ENCODE data around the gene RMRP.
"Not testable (repeated sequence)": the region's sequence is repeated elsewhere in the genome, so short reads cannot be mapped to it uniquely, and the experiment has no call there.

RMRP gene

DNA sequence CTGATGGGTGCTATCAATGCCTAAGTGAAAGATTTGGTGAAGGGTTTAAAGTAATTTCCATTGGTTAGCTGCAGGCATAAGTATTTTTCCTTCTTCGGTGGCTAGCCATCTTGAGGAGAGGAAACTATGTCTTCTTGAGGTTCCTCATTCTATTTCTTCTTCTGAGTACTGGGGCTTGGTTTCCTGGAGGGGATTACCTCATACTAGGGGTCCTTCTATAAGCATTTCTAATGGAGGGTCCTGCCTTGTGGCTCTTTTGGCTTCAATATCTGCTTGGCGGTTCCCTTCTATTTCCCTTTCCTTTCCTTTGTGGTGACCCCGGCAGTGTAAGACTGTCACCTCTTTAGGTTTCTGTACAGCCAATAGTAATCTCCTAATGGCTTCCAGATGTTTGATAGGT lies 16.3 kb downstream of the RMRP start:
- DNase-seq (ENCODE audit: low read depth), result not testable (repeated sequence)

DNA sequence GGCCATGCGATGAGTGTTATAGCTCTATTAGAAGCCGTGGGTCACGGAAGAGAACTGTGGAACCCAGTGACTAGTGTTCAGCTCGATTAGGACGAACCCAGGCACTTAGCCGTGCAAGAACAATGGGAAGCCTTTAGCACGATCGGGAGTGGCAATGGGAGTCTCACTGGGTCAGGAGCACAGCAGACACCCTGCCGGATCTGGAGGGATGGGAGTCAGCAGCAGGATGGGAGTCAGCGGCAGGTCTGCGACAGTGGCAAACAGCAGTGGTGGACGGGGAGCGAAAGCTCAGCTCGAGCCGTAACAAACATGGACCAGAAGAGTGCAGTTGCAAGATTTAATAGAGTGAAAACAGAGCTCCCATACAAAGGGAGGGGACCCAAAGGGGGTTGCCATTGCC lies 17.4 kb downstream of the RMRP start:
- not testable (repeated sequence) for DNase-seq (ENCODE audit: low read depth)

DNA sequence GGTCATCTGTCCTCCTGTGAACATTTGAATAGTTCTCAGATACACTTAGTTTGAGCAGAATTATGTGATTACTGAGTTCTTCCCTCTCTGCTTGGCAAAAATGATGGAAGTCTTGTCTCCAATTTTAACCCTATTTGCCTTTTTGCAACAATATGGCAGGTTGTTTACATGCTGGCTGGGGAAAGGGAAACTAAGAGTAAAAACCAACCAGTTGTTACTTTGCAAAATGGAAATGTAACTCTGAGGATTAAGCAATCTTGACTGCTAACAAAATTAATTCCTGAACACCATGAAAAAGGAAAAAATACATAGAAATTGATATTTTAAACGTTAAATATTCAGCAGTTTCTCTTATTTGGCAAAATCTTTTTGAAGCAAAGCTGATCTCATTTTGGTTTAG lies 18.2 kb downstream of the RMRP start:
- DNase-seq (ENCODE audit: low read depth), result no peak

DNA sequence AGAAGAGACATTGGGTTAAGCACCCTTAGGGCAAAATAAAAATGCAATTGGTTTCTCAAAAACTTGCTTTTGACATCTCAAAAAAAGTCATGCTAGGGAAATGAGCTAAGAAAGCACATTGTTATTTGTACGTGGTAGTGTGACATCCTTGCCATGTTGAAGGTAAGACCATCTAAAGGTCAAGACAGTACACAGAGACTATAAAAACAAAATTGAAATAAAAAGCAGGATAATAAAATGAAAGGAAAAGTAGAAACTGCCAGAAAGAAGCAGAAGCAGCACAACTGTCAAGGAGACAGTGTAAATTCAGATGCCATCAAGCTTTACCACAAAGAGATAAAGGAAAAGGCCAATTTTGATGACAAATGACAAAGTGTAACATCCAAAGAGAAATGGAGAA lies 18.6 kb downstream of the RMRP start:
- DNase-seq (ENCODE audit: low read depth), result not testable (repeated sequence)

DNA sequence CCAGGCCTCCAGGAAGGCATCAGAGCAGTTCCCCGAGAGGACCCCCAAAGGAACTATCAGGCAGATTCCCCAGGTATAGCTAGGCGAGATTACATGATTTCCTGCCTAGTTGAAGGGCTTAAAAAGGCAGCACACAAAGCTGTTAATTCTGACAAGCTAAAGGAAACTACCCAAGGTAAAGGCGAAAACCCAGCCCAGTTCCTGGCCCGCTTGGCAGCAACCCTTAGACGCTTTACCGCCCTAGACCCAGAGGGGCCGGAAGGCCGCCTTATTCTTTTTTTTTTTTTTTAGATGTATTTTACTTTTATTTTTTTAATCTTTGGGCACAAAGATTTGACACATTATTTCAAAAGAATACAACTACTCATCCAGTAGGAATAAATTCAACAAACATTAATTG lies 19.1 kb downstream of the RMRP start:
- not testable (repeated sequence) for DNase-seq (ENCODE audit: low read depth)

DNA sequence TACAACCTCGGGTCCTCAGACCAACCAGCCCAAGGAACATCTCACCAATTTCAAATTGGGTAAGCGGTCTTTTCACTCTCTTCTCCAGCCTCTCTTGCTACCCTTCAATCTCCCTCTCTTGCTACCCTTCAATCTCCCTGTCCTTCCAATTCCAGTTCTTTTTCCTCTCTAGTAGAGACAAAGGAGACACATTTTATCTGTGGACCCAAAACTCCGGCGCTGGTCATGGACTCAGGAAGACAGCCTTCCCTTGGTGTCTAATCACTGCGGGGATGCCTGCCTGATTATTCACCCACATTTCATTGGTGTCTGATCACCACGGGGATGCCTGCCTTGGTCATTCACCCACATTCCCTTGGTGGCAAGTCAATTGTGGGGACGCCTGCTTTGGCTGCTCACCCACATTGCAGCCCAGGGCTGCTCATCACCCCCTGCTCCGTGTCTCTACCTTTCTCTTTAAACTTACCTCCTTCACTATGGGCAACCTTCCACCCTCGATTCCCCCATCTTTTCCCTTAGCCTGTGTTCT lies 20.3 kb downstream of the RMRP start:
- not testable (repeated sequence) for DNase-seq (ENCODE audit: low read depth)

DNA sequence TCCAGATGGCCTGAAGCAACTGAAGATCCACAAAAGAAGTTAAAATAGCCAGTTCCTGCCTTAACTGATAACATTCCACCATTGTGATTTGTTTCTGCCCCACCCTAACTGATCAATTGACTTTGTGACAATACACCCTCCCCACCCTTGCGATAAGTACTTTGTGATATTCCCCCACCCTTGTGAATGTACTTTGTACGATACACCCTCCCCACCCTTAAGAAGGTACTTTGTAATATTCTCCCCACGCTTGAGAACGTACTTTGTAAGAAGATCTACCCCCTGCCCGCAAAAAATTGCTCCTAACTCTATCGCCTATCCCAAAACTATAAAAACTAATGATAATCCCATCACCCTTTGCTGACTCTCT lies 21.0 kb downstream of the RMRP start:
- DNase-seq (ENCODE audit: low read depth), result not testable (repeated sequence)

DNA sequence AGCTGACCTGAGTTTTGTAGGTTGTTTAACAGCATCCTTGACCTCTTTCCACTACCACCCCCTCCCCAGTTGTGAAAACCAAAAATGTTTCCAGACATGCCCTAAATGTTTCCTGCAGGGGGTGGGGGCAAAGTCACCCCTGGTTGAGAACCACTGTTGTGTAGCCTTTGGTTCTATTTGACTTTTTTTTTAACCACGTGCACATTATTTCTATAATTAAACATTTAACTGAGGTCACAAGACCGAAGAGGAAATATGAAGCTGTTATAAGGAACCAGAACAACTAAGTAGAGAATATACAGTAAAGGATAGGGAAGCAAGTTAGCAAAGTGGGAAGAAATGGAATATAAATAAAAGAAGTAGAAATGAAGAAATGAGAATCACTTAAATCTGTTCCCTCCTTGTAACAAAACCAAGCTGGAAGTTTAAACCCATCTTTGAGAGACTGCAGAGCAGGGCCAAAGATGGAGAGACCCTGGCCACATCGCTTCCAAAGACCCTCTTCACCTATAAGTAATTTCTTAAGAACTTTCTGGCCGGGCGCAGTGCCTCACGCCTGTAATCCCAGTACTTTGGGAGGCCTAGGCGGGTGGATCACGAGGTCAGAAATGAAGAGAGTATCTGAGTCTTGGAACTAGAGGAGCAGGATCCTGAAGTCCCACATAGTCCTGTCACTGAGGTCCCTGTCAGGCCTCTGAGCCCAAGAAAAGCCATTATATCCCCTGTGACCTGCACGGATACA lies 21.5 kb downstream of the RMRP start:
- DNase-seq (ENCODE audit: low read depth), result no peak

DNA sequence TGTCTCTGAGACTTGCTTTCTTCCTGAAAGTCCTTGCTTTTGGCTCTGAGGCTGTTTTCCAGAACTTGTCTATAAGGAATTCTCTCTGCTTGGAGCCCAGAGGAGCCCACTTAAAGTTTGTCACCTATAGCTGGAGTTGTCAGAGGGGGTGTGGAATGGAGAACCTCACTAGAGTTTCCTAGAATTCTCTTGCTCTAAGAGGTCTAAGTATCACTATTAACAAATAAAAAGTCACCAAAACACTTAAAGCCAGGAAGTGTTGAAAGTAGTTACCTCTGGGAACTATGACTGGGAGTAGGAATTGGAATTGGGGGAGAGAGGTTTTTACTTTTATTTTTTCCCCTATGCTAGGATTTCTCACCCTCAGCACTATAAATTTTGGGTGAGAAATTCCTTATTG lies 22.1 kb downstream of the RMRP start:
- no peak for DNase-seq (ENCODE audit: low read depth)

DNA sequence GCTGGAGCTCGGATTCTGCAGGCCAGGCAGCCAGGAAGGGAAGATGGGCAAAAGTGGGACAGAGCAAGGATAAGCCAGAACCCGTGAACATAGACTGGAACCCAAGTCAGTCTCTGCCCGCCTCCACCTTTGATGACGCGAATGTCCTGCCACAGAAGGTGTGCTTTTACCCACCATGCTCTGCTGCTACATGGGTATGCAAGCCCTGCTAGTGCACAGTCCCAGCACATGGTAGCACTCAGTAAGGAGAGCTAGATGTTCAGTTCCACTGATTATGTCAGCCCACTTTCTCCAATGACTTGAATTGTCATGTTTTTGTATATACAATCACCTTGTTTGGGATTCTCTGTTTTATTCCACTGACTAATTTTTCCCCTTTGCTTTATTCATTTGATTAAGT lies 28.2 kb downstream of the RMRP start:
- DNase-seq (ENCODE audit: low read depth), result no peak

DNA sequence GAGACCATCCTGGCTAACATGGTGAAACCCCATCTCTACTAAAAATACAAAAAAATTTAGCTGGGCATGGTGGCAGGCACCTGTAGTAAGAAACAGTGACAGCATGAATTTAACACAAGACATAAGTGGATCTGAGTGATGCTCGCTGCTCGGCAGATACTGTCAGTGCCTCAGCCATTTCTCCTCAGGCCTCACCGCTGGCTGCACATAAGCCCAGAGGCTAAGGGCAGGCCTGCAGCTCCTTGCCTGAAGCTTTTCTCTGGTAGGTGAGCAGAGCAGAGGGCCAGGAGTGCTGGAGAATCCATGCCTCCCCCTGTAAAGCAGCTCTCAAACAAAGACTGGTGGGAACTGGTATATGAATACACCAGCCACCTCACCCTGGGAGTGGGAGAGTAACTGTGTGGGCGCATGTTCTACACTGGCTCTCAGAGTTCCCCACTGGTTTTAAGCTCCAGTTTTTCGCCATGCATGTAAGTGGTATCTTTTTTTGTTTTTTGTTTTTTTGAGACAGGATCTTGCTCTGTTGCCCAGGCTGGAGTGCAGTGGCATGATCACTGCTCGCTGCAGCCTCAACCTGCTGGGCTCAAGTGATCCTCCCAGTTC lies 29.3 kb downstream of the RMRP start:
- no peak for DNase-seq (ENCODE audit: low read depth)

DNA sequence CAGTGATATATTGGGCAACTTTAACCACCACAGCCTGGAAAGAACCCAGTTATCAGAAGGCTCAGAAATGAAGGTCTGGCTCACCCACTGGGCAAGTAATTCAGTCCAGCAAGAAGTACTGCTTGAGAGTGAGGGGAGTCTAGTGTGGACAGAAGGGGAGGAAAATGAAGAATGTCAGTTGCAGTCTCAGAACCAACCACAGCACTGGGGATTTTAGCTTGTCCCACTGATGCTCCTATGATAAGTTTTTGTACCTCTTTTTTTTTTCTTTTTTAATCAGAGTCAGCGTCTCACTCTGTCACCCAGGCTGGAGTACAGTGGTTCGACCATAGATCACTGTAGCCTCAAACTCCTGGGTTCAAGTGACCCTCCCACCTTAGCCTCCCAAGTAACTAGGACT lies 30.2 kb downstream of the RMRP start:
- DNase-seq (ENCODE audit: low read depth), result no peak

DNA sequence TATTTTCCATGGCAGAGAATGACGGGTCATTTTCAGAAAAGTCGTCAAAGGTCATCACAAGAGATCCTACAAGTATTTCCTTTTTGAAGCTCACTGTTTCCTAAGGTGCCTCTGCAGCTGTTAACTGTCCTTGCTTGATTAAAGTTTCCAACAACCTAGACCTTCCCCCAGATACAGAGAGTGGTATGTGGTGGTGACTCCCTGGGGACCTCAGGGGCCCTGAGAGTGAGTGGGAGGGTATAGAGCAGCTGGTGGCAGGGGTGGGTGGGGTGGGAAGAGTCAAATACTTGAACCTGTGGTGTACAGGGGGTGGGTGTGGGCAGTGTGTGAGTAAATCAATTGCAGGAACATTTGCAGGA lies 38.0 kb downstream of the RMRP start:
- DNase-seq (ENCODE audit: low read depth), result no peak

DNA sequence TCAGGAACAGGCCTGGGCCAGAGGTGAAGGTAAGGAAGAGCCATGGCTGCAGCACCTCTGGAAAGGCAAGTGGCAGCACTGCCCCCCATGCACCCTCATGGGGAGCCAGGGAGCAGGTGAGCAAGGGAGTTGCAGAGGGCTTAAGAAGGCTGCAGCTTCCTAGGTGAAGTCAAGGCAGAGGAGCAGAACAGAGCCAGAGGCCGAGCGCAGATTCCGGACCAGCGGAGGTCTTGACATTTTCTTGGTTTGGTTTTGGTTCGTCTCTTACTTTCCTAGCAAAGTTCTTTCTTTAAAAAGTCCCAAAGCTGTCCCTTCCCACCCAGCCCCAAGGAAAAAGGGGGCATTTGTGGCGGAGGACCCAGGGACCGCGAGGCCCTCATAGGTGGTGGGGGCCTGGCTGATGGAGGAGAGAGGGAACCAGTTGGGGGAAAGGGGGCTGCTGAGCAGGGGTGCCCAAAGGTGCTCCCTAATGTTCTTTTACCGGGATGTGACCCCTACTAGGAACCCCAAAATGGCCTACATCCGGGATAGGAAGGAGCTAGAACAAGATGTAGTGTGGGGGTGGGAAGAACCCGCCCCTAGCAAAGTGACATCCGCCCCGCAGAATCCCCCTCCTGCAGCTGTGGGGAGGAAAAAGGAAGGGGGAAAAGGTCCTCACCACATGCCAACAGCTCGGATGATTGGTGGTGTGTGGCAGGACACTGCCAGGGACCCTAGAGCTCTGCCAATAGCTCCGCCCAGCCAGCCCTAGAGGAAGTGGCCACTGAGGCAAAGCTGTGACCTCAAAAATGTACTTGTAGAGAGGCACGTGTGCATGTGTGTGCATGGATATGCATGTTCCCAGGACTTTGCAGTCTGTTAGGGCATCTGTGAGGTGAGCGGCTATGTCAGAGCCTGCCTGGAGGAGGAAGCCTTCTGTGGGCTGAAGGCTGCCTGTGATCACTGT lies 38.7 kb downstream of the RMRP start:
- peak; percentile 27 for DNase-seq (ENCODE audit: low read depth)

DNA sequence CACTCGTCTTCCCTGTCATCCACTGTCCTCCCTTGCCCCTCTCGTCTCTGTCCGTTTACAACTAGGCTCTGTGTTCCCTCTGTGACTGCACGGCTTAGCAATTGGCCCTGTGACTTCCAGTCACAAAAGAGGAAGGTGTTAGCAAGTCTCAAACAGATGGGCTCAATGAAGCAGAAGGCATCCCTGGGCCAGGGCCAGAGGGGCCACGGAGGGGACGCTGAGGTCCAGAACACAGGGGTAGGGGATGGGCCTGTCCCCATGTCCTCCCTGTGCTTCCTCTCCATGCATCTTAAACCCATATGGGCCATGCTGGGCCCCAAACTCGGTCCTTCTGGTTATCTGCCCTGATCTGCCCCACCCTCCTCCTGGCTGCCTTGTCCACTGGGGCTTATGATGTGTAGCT lies 39.5 kb downstream of the RMRP start, which contains the start of gene CD72:
Gene CD72 (minus strand): TSS at position 89 of the 403 bp plus-strand sequence. CDS start 110 bp downstream, outside the sequence.
- DNase-seq (ENCODE audit: low read depth), result no peak

DNA sequence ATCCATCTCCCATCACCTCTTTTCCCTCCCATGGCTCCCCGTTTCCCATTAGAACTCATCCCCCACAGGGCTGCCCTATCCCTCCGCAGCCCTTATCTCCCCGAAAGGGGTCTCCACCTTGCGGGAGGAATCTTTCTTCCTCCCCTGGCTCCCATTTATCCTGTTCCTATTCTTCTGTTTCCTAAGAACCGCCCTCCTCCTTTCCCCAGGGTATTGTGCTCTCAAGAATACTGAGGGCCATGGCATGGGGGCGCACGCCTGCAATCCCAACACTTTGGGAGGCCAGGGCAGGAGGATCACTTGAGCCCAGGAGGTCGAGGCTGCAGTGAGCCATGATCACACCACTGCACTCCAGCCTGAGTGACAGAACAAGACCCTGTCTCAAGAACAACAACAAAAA lies 40.3 kb downstream of the RMRP start:
- DNase-seq (ENCODE audit: low read depth), result no peak

DNA sequence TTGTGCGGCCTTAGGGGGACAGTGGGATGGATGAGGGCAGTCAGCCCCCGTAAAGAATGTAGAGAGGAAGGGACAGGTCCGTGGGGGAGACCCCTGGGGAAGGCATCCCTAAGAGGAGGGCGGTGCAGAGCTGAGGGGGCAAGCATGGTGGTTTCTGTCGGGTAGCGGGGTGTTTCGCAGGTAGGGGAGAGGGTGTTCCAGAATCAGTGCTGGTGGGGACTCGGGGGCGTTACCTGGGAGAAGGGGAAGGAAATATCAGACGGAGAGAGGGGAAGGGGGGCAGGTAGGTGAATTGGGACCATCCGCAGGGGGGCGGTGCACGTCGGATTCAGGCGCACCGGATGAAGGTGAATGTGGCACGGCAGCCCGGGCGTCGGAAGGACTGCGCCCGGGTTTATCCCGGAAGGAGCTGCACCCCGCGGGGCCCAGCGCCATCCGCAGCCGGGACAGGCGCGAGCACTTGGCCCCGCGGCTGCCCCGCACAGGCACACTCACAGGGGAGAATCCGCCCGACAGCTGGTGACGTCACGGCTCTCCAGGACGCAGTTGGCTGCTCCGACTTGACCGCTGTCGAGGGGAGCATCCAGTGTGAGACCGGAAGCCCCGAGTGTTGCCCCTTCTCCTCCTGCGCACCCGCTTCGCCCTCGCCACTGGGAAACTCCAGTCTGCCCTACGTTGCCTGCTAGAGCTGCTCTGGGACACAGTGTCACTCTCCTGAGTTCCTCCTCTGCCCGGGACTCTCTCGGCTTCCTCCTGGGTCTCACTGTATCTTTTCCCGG lies 40.9 kb downstream of the RMRP start:
- peak; percentile 49 for DNase-seq (ENCODE audit: low read depth)

DNA sequence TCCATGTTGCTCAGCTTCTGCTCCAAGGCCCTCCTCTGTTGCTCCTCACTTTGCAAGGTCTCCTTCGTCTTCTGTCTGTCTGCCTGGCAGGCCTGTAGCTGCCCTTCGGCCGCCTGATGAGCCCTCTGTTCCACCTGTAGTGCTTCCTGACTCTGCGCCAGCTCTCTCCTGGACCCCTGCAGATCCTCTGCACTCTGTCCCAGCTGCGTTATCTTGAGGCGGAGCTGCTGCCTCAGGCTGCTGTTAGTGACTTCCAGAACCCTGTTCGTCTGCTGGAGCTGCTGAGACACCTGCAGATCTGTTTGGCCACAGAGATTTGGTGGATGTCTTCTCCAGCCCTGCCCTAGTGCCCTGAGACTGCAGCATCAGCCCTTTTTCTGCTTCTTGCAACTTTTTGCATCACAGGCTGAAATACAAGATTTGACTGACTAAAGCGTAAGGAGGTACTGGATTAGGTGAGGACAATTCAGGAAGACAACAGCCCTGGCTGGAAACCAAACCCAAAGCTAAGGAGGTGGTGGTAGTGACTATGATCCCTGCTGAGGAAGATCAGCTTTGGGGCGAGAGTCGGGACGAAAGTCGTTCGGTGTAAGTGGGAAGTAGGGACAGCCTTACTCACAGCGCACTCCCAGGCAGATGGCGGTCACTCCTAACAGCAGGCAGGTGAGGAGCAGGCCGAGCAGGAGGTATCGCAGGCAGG lies 41.7 kb downstream of the RMRP start:
- DNase-seq (ENCODE audit: low read depth), result no peak

DNA sequence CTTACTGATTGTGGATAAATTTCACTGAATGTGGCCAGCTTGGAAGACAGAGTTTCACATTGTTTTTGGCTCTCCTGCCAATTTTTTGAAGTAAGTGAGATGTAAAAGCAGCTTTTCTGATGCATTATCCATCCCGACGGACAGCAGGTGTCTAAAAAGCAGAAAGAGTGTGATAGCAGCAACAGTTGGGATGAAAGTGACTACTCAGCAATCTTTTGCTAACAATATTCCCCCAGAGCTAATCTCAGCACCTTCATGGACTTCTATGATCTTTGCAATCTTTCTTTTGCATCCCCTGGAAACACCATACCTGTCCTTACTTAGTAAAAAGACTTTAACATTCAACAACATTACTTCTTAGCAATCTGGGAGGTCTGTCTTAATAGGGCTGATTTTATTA lies 45.0 kb downstream of the RMRP start:
- no peak for DNase-seq (ENCODE audit: low read depth)

DNA sequence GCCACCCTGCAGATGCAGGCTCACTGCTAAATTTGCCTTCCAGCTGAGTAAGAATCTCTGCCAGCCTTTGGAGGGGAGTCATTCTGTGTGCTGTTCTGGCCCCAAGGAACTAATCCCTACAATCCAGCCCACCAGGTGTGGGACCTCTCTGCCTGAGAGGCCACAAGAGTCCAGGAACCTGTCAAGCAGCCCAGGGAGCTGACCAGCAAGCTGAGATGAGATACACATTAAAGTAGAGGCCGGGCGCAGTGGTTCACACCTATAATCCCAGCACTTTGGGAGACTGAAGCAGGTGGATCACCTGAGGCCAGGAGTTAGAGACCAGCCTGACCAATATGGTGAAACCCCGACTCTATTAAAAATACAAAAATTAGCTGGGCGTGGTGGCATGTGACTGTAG lies 45.8 kb downstream of the RMRP start:
- not testable (repeated sequence) for DNase-seq (ENCODE audit: low read depth)

DNA sequence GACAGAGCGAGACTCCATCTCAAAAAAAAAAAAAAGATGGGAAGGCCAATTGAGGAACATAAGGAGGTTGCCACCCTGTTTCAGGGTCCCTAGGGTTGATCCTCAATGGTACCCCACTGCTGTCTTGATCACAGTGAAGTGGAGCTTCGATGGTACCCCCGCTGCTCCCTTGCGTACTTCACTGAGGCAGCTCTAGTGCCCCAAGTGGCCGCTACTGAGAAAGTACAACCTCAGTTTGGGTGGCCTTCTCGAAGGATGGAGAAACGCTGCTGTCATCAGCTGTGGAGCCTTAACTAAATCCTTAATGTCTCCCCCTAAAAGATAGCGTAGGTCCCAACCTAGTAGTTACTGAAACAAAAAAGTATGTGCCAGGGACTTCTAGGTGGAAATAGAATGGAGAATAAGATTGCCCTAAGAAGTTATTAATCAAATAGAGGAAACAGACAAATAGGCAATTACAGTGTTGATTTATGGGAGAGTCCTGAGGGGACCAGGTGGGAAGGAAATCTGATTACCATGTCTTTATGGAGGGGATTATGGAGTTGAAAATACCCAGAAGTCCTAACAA lies 46.5 kb downstream of the RMRP start:
- peak; percentile 51 for DNase-seq (ENCODE audit: low read depth)

Measured in stimulated activated CD8-positive, alpha-beta memory T cell treated with anti-CD3 and anti-CD28 coated beads, Interleukin-12 subunit alpha, Interleukin-12 subunit beta, amount 100 ng/mL, for 1 hour (primary cell).